ENCODE results near the gene MCF2L. TPM values are rescaled to one million over a fixed set of nuclear protein-coding genes. Genes with fewer than 3 reads are reported as not detected.

MCF2L gene
- total RNA-seq, 1 donor from 2014 or later = 69.7 TPM

DNA sequence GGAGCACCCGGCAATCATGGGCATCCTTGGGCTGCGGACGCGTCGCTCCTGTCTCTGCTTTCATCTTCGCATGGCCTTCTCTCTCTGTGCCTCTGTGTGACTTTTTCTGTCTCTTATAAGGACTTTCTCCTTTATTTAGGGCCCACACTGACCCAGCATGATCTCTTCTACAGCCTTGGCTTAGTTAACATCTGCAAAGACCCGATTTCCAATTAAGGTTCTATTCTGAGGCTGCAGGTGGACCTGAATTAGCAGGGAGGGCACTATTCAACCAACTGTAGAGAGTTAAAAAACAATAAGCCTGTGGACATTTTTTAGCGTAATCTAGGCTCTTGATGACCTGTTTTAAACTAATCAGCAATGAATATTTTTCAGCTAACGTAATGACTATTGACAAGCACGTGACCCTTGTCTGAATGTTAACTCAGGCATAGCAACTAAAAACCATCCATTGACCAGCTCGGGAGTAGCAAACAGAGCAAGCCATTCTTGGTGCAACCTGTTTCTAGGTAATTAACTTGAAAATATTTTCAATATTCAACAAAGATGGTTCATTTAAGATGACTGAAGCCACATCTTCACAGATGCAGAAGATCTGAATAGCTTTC lies 168.8 kb downstream of the MCF2L start:
- intact Hi-C loops (cut with DNase I) = no loop called here
- H3K9me3 ChIP-seq = no peaks in the 10 kb centered on the region
- no peak overlapping the region for H3K4me3 ChIP-seq
- no peaks in the 10 kb centered on the region for H3K36me3 ChIP-seq
- H3K27me3 ChIP-seq = no peaks in the 10 kb centered on the region
- no peak for ATAC-seq
- no peak for DNase-seq
- no peak overlapping the region for H3K27ac ChIP-seq
- TF ChIP-seq CTCF (IDR thresholded peaks at IDR 0.05) = no peak
- no peaks in the 10 kb centered on the region for H3K4me1 ChIP-seq

- Histone ChIP-seq H3K4me3 (no peak overlapping the region), H3K9me3 (no peaks in the 10 kb centered on the region), H3K4me1 (no peaks in the 10 kb centered on the region), H3K36me3 (no peaks in the 10 kb centered on the region), H3K27me3 (no peaks in the 10 kb centered on the region), H3K27ac (no peak overlapping the region)
- TF ChIP-seq CTCF (IDR thresholded peaks at IDR 0.05) = no peak
- intact Hi-C loops (cut with DNase I) = no loop called here
- no peak for ATAC-seq
- no peak for DNase-seq
These were observed 170.0 kb downstream of the MCF2L start for GRCh38 chr13:113138792-113139551.

- intact Hi-C loops (cut with DNase I) = no loop called here
- H3K4me1 ChIP-seq = no peaks in the 10 kb centered on the region
- no peaks in the 10 kb centered on the region for H3K9me3 ChIP-seq
- H3K4me3 ChIP-seq = no peak overlapping the region
- no peaks in the 10 kb centered on the region for H3K36me3 ChIP-seq
- no peaks in the 10 kb centered on the region for H3K27me3 ChIP-seq
- DNase-seq = no peak
- TF ChIP-seq CTCF (IDR thresholded peaks at IDR 0.05) = no peak
- no peak overlapping the region for H3K27ac ChIP-seq
- no peak for ATAC-seq
These were observed 170.6 kb downstream of the MCF2L start for GRCh38 chr13:113139577-113139976.

GRCh38 chr13:113140677-113141600 lies 171.9 kb downstream of the MCF2L start:
- DNase-seq (no peak), ATAC-seq (no peak)
- H3K27ac ChIP-seq = no peak overlapping the region
- intact Hi-C loops (cut with DNase I) = no loop called here
- TF ChIP-seq CTCF (IDR thresholded peaks at IDR 0.05) = no peak
- no peaks in the 10 kb centered on the region for H3K36me3 ChIP-seq
- H3K9me3 ChIP-seq = no peaks in the 10 kb centered on the region
- no peak overlapping the region for H3K4me3 ChIP-seq
- H3K27me3 ChIP-seq = no peaks in the 10 kb centered on the region
- H3K4me1 ChIP-seq = no peaks in the 10 kb centered on the region

DNA sequence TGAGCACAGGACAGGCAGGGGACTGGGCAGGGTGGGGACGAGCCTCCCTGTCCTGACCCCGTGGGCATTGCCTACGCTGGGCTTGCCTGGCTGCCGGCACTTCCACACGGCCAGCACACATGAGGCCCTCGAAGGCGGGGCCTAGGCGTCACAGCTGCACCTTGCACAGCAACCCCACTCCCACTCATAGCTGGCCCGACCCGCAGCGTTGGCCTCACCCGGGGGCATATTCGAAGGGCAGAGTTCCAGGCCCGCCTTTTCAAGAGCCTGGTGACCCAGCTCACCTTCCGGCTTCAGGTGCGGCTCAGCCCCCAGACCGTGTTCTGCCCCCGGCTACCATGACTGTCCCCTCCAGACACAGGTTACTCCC lies 172.6 kb downstream of the MCF2L start:
- no peak overlapping the region for H3K27ac ChIP-seq
- no peak for DNase-seq
- H3K4me3 ChIP-seq = no peak overlapping the region
- H3K4me1 ChIP-seq = no peaks in the 10 kb centered on the region
- no peak for ATAC-seq
- no peak for TF ChIP-seq CTCF (IDR thresholded peaks at IDR 0.05)
- no peaks in the 10 kb centered on the region for H3K9me3 ChIP-seq
- H3K36me3 ChIP-seq = no peaks in the 10 kb centered on the region
- H3K27me3 ChIP-seq = no peaks in the 10 kb centered on the region
- intact Hi-C loops (cut with DNase I) = no loop called here
